ENCODE data around the gene ELP4.

Gene ELP4

GRCh38 chr11:31500560-31500959 lies 9.0 kb upstream of the ELP4 start:
- no peak overlapping the region for H3K4me2 ChIP-seq (ENCODE audit: insufficient read depth, low read length)
- H3K4me1 ChIP-seq (ENCODE audit: insufficient read depth, low read length) = no peaks in the 10 kb centered on the region
- no peaks in the 10 kb centered on the region for H3K27me3 ChIP-seq (ENCODE audit: insufficient read depth, low read length, poor library complexity)
- no peak overlapping the region for H3K27ac ChIP-seq (ENCODE audit: low read length)
- H3K79me2 ChIP-seq (ENCODE audit: insufficient read depth, low read length) = peaks cover 83% of the 10 kb centered on the region
- peaks cover 4% of the 10 kb centered on the region; the same call in 1 of the 2 replicates for H3K36me3 ChIP-seq (ENCODE audit: insufficient read depth, low read length)
- no peak overlapping the region for H3K4me3 ChIP-seq (ENCODE audit: low read depth in 1 of 2, low read length in 2 of 2)
- TF ChIP-seq CTCF (IDR thresholded peaks at IDR 0.05; ENCODE audit: borderline replicate concordance, extremely low read depth, low read length, poor library complexity, severe bottlenecking) = no peak
- no peak for TF ChIP-seq EZH2 (IDR thresholded peaks at IDR 0.05; ENCODE audit: borderline replicate concordance, low read depth, low read length, severe bottlenecking)
- no peak overlapping the region for H2AFZ ChIP-seq (ENCODE audit: low read depth, low read length)
- no peak overlapping the region for H3K9ac ChIP-seq (ENCODE audit: low read depth, low read length)
- DNase-seq (no peak), ATAC-seq (ENCODE audit: insufficient read depth, low read depth) (no peak)
- no peaks in the 10 kb centered on the region for H3K9me3 ChIP-seq (ENCODE audit: insufficient read depth, low read length, severe bottlenecking)
- peaks cover 3% of the 10 kb centered on the region for H4K20me1 ChIP-seq (ENCODE audit: insufficient read depth, low read length)

GRCh38 chr11:31509051-31509428 lies 527 bp upstream of the ELP4 start:
- Histone ChIP-seq H3K4me1 (ENCODE audit: insufficient read depth, low read length) (peaks cover 37% of the 10 kb centered on the region), H3K27ac (ENCODE audit: low read length) (peak overlapping the region; percentile 76), H3K27me3 (ENCODE audit: insufficient read depth, low read length, poor library complexity) (no peaks in the 10 kb centered on the region), H4K20me1 (ENCODE audit: insufficient read depth, low read length) (no peaks in the 10 kb centered on the region), H3K79me2 (ENCODE audit: insufficient read depth, low read length) (peaks cover 77% of the 10 kb centered on the region), H3K9me3 (ENCODE audit: insufficient read depth, low read length, severe bottlenecking) (no peaks in the 10 kb centered on the region), H2AFZ (ENCODE audit: low read depth, low read length) (peak overlapping the region; percentile 99), H3K36me3 (ENCODE audit: insufficient read depth, low read length) (peaks cover 4% of the 10 kb centered on the region; the same call in 1 of the 2 replicates), H3K9ac (ENCODE audit: low read depth, low read length) (peak overlapping the region; percentile 82), H3K4me3 (ENCODE audit: low read depth in 1 of 2, low read length in 2 of 2) (peak overlapping the region; percentile 79 to 97), H3K4me2 (ENCODE audit: insufficient read depth, low read length) (peak overlapping the region; percentile 70)
- no peak for TF ChIP-seq EZH2 (IDR thresholded peaks at IDR 0.05; ENCODE audit: borderline replicate concordance, low read depth, low read length, severe bottlenecking)
- ATAC-seq (ENCODE audit: insufficient read depth, low read depth) (peak; percentile 4; the same call in 2 of the 3 replicates), DNase-seq (no peak)

- no peak overlapping the region for H3K9ac ChIP-seq (ENCODE audit: low read depth, low read length)
- TF ChIP-seq CTCF (IDR thresholded peaks at IDR 0.05; ENCODE audit: borderline replicate concordance, extremely low read depth, low read length, poor library complexity, severe bottlenecking) (no peak), EZH2 (IDR thresholded peaks at IDR 0.05; ENCODE audit: borderline replicate concordance, low read depth, low read length, severe bottlenecking) (no peak)
- ATAC-seq (ENCODE audit: insufficient read depth, low read depth) = no peak
- H3K9me3 ChIP-seq (ENCODE audit: insufficient read depth, low read length, severe bottlenecking) = no peaks in the 10 kb centered on the region
- no peak overlapping the region for H2AFZ ChIP-seq (ENCODE audit: low read depth, low read length)
- no peak overlapping the region for H3K4me3 ChIP-seq (ENCODE audit: low read depth in 1 of 2, low read length in 2 of 2)
- no peaks in the 10 kb centered on the region for H3K36me3 ChIP-seq (ENCODE audit: insufficient read depth, low read length)
- H3K79me2 ChIP-seq (ENCODE audit: insufficient read depth, low read length) = peaks cover 53% of the 10 kb centered on the region
- no peak overlapping the region for H3K27ac ChIP-seq (ENCODE audit: low read length)
- H3K27me3 ChIP-seq (ENCODE audit: insufficient read depth, low read length, poor library complexity) = no peaks in the 10 kb centered on the region
- H4K20me1 ChIP-seq (ENCODE audit: insufficient read depth, low read length) = no peaks in the 10 kb centered on the region; the same call in 1 of the 2 replicates
- H3K4me1 ChIP-seq (ENCODE audit: insufficient read depth, low read length) = peaks cover 36% of the 10 kb centered on the region
- DNase-seq = no peak
- H3K4me2 ChIP-seq (ENCODE audit: insufficient read depth, low read length) = peak overlapping the region; percentile 70; the same call in 1 of the 2 replicates
Observed at GRCh38 chr11:31512117-31512516, 2.5 kb downstream of the ELP4 start.

- Histone ChIP-seq H3K4me2 (ENCODE audit: insufficient read depth, low read length) (no peak overlapping the region), H3K9ac (ENCODE audit: low read depth, low read length) (no peak overlapping the region), H2AFZ (ENCODE audit: low read depth, low read length) (no peak overlapping the region), H3K79me2 (ENCODE audit: insufficient read depth, low read length) (no peaks in the 10 kb centered on the region), H4K20me1 (ENCODE audit: insufficient read depth, low read length) (no peaks in the 10 kb centered on the region), H3K27ac (ENCODE audit: low read length) (no peak overlapping the region), H3K4me1 (ENCODE audit: insufficient read depth, low read length) (no peaks in the 10 kb centered on the region), H3K4me3 (ENCODE audit: low read depth in 1 of 2, low read length in 2 of 2) (no peak overlapping the region), H3K36me3 (ENCODE audit: insufficient read depth, low read length) (no peaks in the 10 kb centered on the region), H3K27me3 (ENCODE audit: insufficient read depth, low read length, poor library complexity) (no peaks in the 10 kb centered on the region), H3K9me3 (ENCODE audit: insufficient read depth, low read length, severe bottlenecking) (no peaks in the 10 kb centered on the region)
- DNase-seq (no peak), ATAC-seq (ENCODE audit: insufficient read depth, low read depth) (no peak)
- TF ChIP-seq EZH2 (IDR thresholded peaks at IDR 0.05; ENCODE audit: borderline replicate concordance, low read depth, low read length, severe bottlenecking) = no peak
- TF ChIP-seq CTCF (IDR thresholded peaks at IDR 0.05; ENCODE audit: borderline replicate concordance, extremely low read depth, low read length, poor library complexity, severe bottlenecking) = no peak
Observed at GRCh38 chr11:31521497-31522150, 12.1 kb downstream of the ELP4 start.
